ENCODE data around the gene DUOXA2. TPM values are rescaled to one million over a fixed set of nuclear protein-coding genes. Genes with fewer than 3 reads are reported as not detected.

DUOXA2 gene
- polyA plus RNA-seq, 3 donors, result not detected

GRCh38 chr15:45155739-45156138, 41.6 kb downstream of the DUOXA2 start:
- no peak for DNase-seq (ENCODE audit: low read depth in 3 of 3, low spot score in 2 of 3)

- no peak for DNase-seq (ENCODE audit: low read depth in 3 of 3, low spot score in 2 of 3)
These were observed 42.8 kb downstream of the DUOXA2 start for GRCh38 chr15:45156744-45157455.

- DNase-seq (ENCODE audit: low read depth in 3 of 3, low spot score in 2 of 3), result no peak
These were observed 43.8 kb downstream of the DUOXA2 start for GRCh38 chr15:45157974-45158373.

GRCh38 chr15:45161666-45162065, 47.5 kb downstream of the DUOXA2 start:
- DNase-seq (ENCODE audit: low read depth in 3 of 3, low spot score in 2 of 3), result no peak

- peak; percentile 57 to 64 (median 58) for DNase-seq (ENCODE audit: low read depth in 3 of 3, low spot score in 2 of 3)
These were observed 48.8 kb downstream of the DUOXA2 start for GRCh38 chr15:45162771-45163507.

GRCh38 chr15:45163508-45163856, 49.4 kb downstream of the DUOXA2 start:
- no peak for DNase-seq (ENCODE audit: low read depth in 3 of 3, low spot score in 2 of 3)

- DNase-seq (ENCODE audit: low read depth in 3 of 3, low spot score in 2 of 3), result no peak
These were observed 50.8 kb downstream of the DUOXA2 start for GRCh38 chr15:45164914-45165313.

GRCh38 chr15:45165536-45165935, 51.4 kb downstream of the DUOXA2 start:
- no peak for DNase-seq (ENCODE audit: low read depth in 3 of 3, low spot score in 2 of 3)

- DNase-seq (ENCODE audit: low read depth in 3 of 3, low spot score in 2 of 3), result peak in 2 of 3 donors; percentile 67 to 71
These were observed 52.9 kb downstream of the DUOXA2 start for GRCh38 chr15:45166834-45167630.

GRCh38 chr15:45167631-45168205, 53.6 kb downstream of the DUOXA2 start:
- no peak for DNase-seq (ENCODE audit: low read depth in 3 of 3, low spot score in 2 of 3)

Other genes with a start within 250 kb of the DUOXA2 start
- gene TERB2, start 157.6 kb upstream of the DUOXA2 start, polyA plus RNA-seq (ENCODE audit: insufficient read length in 3 of 3), result not detected
- 10 to 100 TPM; 28.0 to 45.8 (median 40.1) TPM for gene SORD, start 91.1 kb upstream of the DUOXA2 start, polyA plus RNA-seq (ENCODE audit: insufficient read length in 3 of 3)
- under 1 TPM in 2 of 3 donors, not detected in 1; 0.10 to 0.14 TPM for gene DUOX2, start 154 bp upstream of the DUOXA2 start, polyA plus RNA-seq (ENCODE audit: insufficient read length in 3 of 3)
- gene DUOXA1, start 15.6 kb downstream of the DUOXA2 start, polyA plus RNA-seq (ENCODE audit: insufficient read length in 3 of 3), result under 1 TPM; 0.16 to 0.22 (median 0.21) TPM
- gene DUOX1, start 15.7 kb downstream of the DUOXA2 start, polyA plus RNA-seq (ENCODE audit: insufficient read length in 3 of 3), result 1 to 10 TPM; 1.7 to 3.1 (median 2.3) TPM
- gene SHF, start 73.6 kb downstream of the DUOXA2 start, polyA plus RNA-seq (ENCODE audit: insufficient read length in 3 of 3), result 10 to 100 TPM; 13.0 to 16.0 (median 15.3) TPM
- gene SLC28A2, start 137.9 kb downstream of the DUOXA2 start, polyA plus RNA-seq (ENCODE audit: insufficient read length in 3 of 3), result under 1 TPM; 0.40 to 0.44 (median 0.43) TPM